Hepatocyte (in vitro differentiated cells): ENCODE data around the gene KLK11.

Source experiments
- EZH2 ChIP-seq: fragments of 200-600 bp; sonication (generic); IDR thresholded peaks from 2 replicates; pipeline ENCODE4 v1.6.1; 2016; ENCODE audit warnings: antibody characterized with exemption, mild to moderate bottlenecking, borderline replicate concordance
- EZH2phosphoT487 ChIP-seq: fragments of 200-600 bp; sonication (generic); IDR thresholded peaks from one replicate; pipeline ENCODE4 v1.6.1; 2018; ENCODE audit warnings: antibody characterized with exemption, mild to moderate bottlenecking, low read depth, moderate library complexity; ENCODE audit not compliant: unreplicated experiment, severe bottlenecking
- TF ChIP-seq, protein P1 (sequence below): fragments of 200-600 bp; sonication (generic); IDR thresholded peaks from 2 replicates; pipeline ENCODE4 v1.5.1; 2016; ENCODE audit warnings: antibody characterized with exemption, mild to moderate bottlenecking; ENCODE audit not compliant: poor library complexity

GRCh38 chr19:51027873-51028272 lies 1.5 kb upstream of the KLK11 start:
- no peak for TF ChIP-seq EZH2
- TF ChIP-seq EZH2phosphoT487 = no peak
- TF ChIP-seq, protein P1, sequence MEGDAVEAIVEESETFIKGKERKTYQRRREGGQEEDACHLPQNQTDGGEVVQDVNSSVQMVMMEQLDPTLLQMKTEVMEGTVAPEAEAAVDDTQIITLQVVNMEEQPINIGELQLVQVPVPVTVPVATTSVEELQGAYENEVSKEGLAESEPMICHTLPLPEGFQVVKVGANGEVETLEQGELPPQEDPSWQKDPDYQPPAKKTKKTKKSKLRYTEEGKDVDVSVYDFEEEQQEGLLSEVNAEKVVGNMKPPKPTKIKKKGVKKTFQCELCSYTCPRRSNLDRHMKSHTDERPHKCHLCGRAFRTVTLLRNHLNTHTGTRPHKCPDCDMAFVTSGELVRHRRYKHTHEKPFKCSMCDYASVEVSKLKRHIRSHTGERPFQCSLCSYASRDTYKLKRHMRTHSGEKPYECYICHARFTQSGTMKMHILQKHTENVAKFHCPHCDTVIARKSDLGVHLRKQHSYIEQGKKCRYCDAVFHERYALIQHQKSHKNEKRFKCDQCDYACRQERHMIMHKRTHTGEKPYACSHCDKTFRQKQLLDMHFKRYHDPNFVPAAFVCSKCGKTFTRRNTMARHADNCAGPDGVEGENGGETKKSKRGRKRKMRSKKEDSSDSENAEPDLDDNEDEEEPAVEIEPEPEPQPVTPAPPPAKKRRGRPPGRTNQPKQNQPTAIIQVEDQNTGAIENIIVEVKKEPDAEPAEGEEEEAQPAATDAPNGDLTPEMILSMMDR = no peak
